HepG2 (cell line): ENCODE measurements around the gene TRPV4. TPM values are rescaled to one million over a fixed set of nuclear protein-coding genes. Genes with fewer than 3 reads are reported as not detected.
A peak's percentile ranks its signal among the peaks of the same experiment; 100 is the strongest.

ENCODE experiments used
- ATF7-NPFF ChIP-seq: sonication (generic); formaldehyde crosslinking; IDR thresholded peaks from 2 replicates; pipeline ENCODE4 v1.8.1; 2023; ENCODE audit warnings: mild to moderate bottlenecking, low read depth, missing genetic modification reagents, moderate library complexity
- FOXC1 ChIP-seq: sonication (generic); formaldehyde crosslinking; IDR thresholded peaks from 2 replicates; pipeline ENCODE4 v1.8.0; 2022; ENCODE audit warnings: mild to moderate bottlenecking, missing genetic modification reagents, borderline replicate concordance
- GZF1 ChIP-seq: sonication (generic); formaldehyde crosslinking; IDR thresholded peaks from 2 replicates; pipeline ENCODE4 v1.5.1; 2020; ENCODE audit warnings: mild to moderate bottlenecking, missing genetic modification reagents
- HOXA3 ChIP-seq: sonication (generic); formaldehyde crosslinking; IDR thresholded peaks from 2 replicates; pipeline ENCODE4 v1.5.0; 2020; ENCODE audit warnings: missing genetic modification reagents
- NFIB ChIP-seq: sonication (generic); formaldehyde crosslinking; IDR thresholded peaks from 2 replicates; pipeline ENCODE4 v1.9.0; 2021; ENCODE audit warnings: missing genetic modification reagents, mild to moderate bottlenecking, borderline replicate concordance
- ZFP1 ChIP-seq: IDR thresholded peaks from 2 replicates; pipeline ENCODE4 v1.6.1; 2016
- ZNF768 ChIP-seq: sonication (generic); formaldehyde crosslinking; IDR thresholded peaks from 2 replicates; pipeline ENCODE4 v1.4.0; 2020; ENCODE audit warnings: missing genetic modification reagents
- polyA plus RNA-seq, 8 experiments: library from polyadenylated mRNA; depleted of rRNA in 3 of 8; stranded (reverse) in 7 of 8; unstranded in 1 of 8; fragments of >200 nt; fragmentation: Illumina TruSeq in 4 of 8; extraction: Trizol in 4 of 8; gene quantifications; 2 replicates each; pipeline versions ENCODE4 v1.2.1 to v1.2.3, GENCODE V29; 2011 to 2016; ENCODE audit warnings: low read depth in 4 of 8, missing spikeins in 1 of 8, mixed read lengths in 1 of 8; ENCODE audit not compliant: insufficient read depth in 1 of 8
- total RNA-seq, 5 experiments: library from RNA; depleted of rRNA; stranded (reverse); fragments of >200 nt; fragmentation: Illumina TruSeq; extraction: Trizol; gene quantifications; 2 replicates each; pipeline ENCODE4 v1.2.3, GENCODE V29; 2016; ENCODE audit warnings: low read depth in 1 of 5
- TF ChIP-seq, protein P1 (sequence below), 2 experiments: IDR thresholded peaks; 2 replicates each; pipeline ENCODE4 v1.6.1; 2011 to 2012; ENCODE audit warnings: low read length in 2 of 2, borderline replicate concordance in 1 of 2, low read depth in 1 of 2, mild to moderate bottlenecking in 1 of 2, moderate library complexity in 1 of 2

The TRPV4 gene
- total and polyA plus RNA-seq, 2 of the 13 experiments (the other 11 are each of a cell fraction or from before 2014, with no cell fraction given), result 0.66 to 4.7 TPM

DNA sequence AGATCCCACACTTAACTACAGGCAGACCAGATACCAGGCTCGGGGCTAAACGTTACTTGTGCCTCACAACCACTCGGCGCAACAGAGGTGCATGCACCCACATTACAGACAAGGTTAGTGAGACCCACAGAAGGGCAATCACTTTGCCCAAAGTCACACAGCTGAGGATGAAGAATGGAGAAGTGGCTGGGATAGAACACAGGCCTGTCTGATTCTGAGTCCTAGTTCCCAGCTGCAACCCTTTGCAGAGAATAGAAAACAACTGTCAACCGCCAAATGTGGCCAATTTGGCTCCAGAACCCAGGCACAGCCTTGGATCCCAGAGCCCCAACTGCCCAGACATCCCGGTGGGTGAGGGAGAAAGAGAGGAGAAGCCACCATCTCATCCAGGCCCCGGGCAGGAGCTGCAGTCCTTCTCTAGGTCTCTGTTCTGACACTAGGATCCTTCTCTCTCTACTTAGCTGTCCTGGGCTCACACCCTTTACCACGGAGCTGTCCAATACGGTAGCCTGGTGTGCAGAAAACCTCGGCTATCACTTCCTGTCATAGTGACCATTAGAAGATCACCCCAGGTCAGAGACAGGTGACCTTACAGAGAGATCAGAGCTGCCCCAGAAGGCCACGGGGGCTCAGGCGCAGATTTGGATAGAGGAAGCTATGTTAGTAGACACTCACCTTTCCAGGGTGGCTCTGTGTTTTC is 60.4 kb downstream of the TRPV4 start (continued):
- TF ChIP-seq, protein P1, sequence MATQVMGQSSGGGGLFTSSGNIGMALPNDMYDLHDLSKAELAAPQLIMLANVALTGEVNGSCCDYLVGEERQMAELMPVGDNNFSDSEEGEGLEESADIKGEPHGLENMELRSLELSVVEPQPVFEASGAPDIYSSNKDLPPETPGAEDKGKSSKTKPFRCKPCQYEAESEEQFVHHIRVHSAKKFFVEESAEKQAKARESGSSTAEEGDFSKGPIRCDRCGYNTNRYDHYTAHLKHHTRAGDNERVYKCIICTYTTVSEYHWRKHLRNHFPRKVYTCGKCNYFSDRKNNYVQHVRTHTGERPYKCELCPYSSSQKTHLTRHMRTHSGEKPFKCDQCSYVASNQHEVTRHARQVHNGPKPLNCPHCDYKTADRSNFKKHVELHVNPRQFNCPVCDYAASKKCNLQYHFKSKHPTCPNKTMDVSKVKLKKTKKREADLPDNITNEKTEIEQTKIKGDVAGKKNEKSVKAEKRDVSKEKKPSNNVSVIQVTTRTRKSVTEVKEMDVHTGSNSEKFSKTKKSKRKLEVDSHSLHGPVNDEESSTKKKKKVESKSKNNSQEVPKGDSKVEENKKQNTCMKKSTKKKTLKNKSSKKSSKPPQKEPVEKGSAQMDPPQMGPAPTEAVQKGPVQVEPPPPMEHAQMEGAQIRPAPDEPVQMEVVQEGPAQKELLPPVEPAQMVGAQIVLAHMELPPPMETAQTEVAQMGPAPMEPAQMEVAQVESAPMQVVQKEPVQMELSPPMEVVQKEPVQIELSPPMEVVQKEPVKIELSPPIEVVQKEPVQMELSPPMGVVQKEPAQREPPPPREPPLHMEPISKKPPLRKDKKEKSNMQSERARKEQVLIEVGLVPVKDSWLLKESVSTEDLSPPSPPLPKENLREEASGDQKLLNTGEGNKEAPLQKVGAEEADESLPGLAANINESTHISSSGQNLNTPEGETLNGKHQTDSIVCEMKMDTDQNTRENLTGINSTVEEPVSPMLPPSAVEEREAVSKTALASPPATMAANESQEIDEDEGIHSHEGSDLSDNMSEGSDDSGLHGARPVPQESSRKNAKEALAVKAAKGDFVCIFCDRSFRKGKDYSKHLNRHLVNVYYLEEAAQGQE (IDR thresholded peaks at IDR 0.05; ENCODE audit: borderline replicate concordance in 1 of 2, low read depth in 1 of 2, low read length in 2 of 2), result peak in 1 of 2 experiments; percentile 17; a peak in 1 of 4 replicates
- TF ChIP-seq NFIB (CRISPR knock-in tag), result no peak
- TF ChIP-seq GZF1 (CRISPR knock-in tag), result peak; percentile 27; the same call in 1 of the 2 replicates
- TF ChIP-seq ZNF768 (CRISPR knock-in tag), result peak; percentile 56
- 0 out of 2 replicates have a peak, but pooled peaks have one; percentile 10 for TF ChIP-seq HOXA3
- TF ChIP-seq ATF7-NPFF (CRISPR knock-in tag), result no peak
- TF ChIP-seq ZFP1, result no peak
- TF ChIP-seq FOXC1 (CRISPR knock-in tag), result 0 out of 2 replicates have a peak, but pooled peaks have one; percentile 34
- TF ChIP-seq, all 625 proteins: peak for 12
